Measurements from ENCODE around the gene TSPO2.

- TF ChIP-seq CTCF (IDR thresholded peaks at IDR 0.05) (no peak), POLR2AphosphoS5 (IDR thresholded peaks at IDR 0.05) (no peak)
These were observed 884 bp downstream of the TSPO2 start for GRCh38 chr6:41043151-41043550.

Data from prostate gland (tissue), 2 donors.